Measurements from ENCODE around the gene XRN2.

- TF ChIP-seq CTCF (IDR thresholded peaks at IDR 0.05) (no peak), POLR2A (IDR thresholded peaks at IDR 0.05) (no peak)
These were observed 73.5 kb downstream of the XRN2 start for GRCh38 chr20:21376626-21377025.
